HCT116 (cell line): Measurements from ENCODE around the gene PRRG4. TPM values are rescaled to one million over a fixed set of nuclear protein-coding genes. Genes with fewer than 3 reads are reported as not detected.
A peak's percentile ranks its signal among the peaks of the same experiment; 100 is the strongest.

Experiments
- ATAC-seq: fragments of 200-7000 bp; cut with Tn5 transposase; 2 replicates; pipeline ENCODE4 v1.9.1; 2020; ENCODE audit warnings: mild to moderate bottlenecking, moderate library complexity
- BruUV-seq: library from RNA; stranded (reverse); fragments of 400-500 nt; replicated peaks from 2 replicates; lab custom pipeline; 2021; lab: Mats Ljungman, UMichigan
- CTCF ChIA-PET: fragments of 300-600 bp; sonication (Branson Sonifier 250); formaldehyde crosslinking; loops from one replicate; lab custom pipeline; 2021; ENCODE audit warnings: antibody characterized with exemption; lab: Charles Lee
- POLR2A ChIA-PET: fragments of 300-600, 350-600 bp; sonication (Branson Sonifier 250); formaldehyde crosslinking; loops from one replicate; lab custom pipeline; 2021; ENCODE audit warnings: antibody characterized with exemption; lab: Charles Lee
- RAD21 ChIA-PET, 2 experiments: fragments of 300-600 bp; sonication (Branson Sonifier 250); formaldehyde crosslinking; loops; one replicate each; lab custom pipeline; 2023; ENCODE audit warnings: low total read pairs in 2 of 2; ENCODE audit not compliant: uncharacterized antibody in 2 of 2, unreplicated experiment in 2 of 2, low non-redundant PET in 1 of 2; lab: Charles Lee
- DNase-seq: peaks from one replicate; pipeline ENCODE4 v3.0.0-alpha.2; 2010; ENCODE audit warnings: low read depth, low spot score
- H2AFZ ChIP-seq: fragments of 200-600 bp; shearing (Covaris generic), sonication (generic); 2 replicates; pipeline ENCODE4 v1.6.1; 2017; ENCODE audit warnings: low read depth, mixed run types, mixed read lengths, antibody characterized with exemption, low read length; ENCODE audit not compliant: poor library complexity, severe bottlenecking
- H3K27ac ChIP-seq: 2 replicates; pipeline ENCODE4 v1.5.1; 2012; ENCODE audit warnings: low read depth, low read length
- H3K27me3 ChIP-seq: fragments of 200-600 bp; sonication (generic); 2 replicates; pipeline ENCODE4 v1.6.1; 2016; ENCODE audit warnings: mixed run types, low read length, mixed read lengths; ENCODE audit not compliant: insufficient read depth
- H3K36me3 ChIP-seq, 2 experiments: fragments of 200-500 bp in 1 of 2; fragments of 200-600 bp in 1 of 2; sonication (Bioruptor generic) in 1 of 2; sonication (generic) in 1 of 2; 2 replicates each; pipeline versions ENCODE4 v1.5.1 to v1.6.1; 2014 to 2016; ENCODE audit warnings: low read length in 2 of 2, inconsistent platforms in 1 of 2, mixed read lengths in 1 of 2, mixed run types in 1 of 2; ENCODE audit not compliant: insufficient read depth in 2 of 2, control insufficient read depth in 1 of 2
- H3K4me1 ChIP-seq, 2 experiments: fragments of 200-600 bp in 1 of 2; sonication (generic) in 1 of 2; 2 replicates each; pipeline versions ENCODE4 v1.5.1 to v1.6.1; 2012 to 2017; ENCODE audit warnings: low read length in 2 of 2, inconsistent platforms in 1 of 2, mild to moderate bottlenecking in 1 of 2, mixed read lengths in 1 of 2, mixed run types in 1 of 2, moderate library complexity in 1 of 2; ENCODE audit not compliant: insufficient read depth in 2 of 2, control insufficient read depth in 1 of 2
- H3K4me2 ChIP-seq: fragments of 200-600 bp; sonication (generic); 2 replicates; pipeline ENCODE4 v1.6.1; 2017; ENCODE audit warnings: mixed run types, low read length, mixed read lengths
- H3K4me3 ChIP-seq, 2 experiments: fragments of 200-600 bp in 1 of 2; sonication (generic) in 1 of 2; replicated peaks in 1 of 2; 2 replicates each; pipeline ENCODE4 v1.5.1; 2011 to 2016; ENCODE audit warnings: low read length in 2 of 2, control low read depth in 1 of 2, low read depth in 1 of 2, mild to moderate bottlenecking in 1 of 2, mixed read lengths in 1 of 2, mixed run types in 1 of 2
- H3K79me2 ChIP-seq: fragments of 200-600 bp; sonication (generic); 2 replicates; pipeline ENCODE4 v1.6.1; 2017; ENCODE audit warnings: mild to moderate bottlenecking, mixed run types, low read length, moderate library complexity, mixed read lengths; ENCODE audit not compliant: insufficient read depth
- H3K9ac ChIP-seq: fragments of 200-600 bp; sonication (generic); 2 replicates; pipeline ENCODE4 v1.6.1; 2016; ENCODE audit warnings: low read length, mixed read lengths
- H3K9me2 ChIP-seq: fragments of 200-600 bp; sonication (generic), shearing (Covaris generic); 2 replicates; pipeline ENCODE4 v1.6.1; 2017; ENCODE audit warnings: mixed run types, mild to moderate bottlenecking, moderate library complexity; ENCODE audit not compliant: insufficient read depth
- H3K9me3 ChIP-seq, 2 experiments: fragments of 200-500 bp in 1 of 2; fragments of 200-600 bp in 1 of 2; sonication (Bioruptor generic) in 1 of 2; sonication (generic) in 1 of 2; 2 replicates each; pipeline ENCODE4 v1.6.1; 2014 to 2017; ENCODE audit warnings: low read length in 2 of 2, mixed read lengths in 2 of 2, inconsistent platforms in 1 of 2, low read depth in 1 of 2, mild to moderate bottlenecking in 1 of 2, mixed run types in 1 of 2, moderate library complexity in 1 of 2; ENCODE audit not compliant: control insufficient read depth in 1 of 2, insufficient read depth in 1 of 2
- H4K20me1 ChIP-seq: fragments of 200-600 bp; sonication (generic), shearing (Covaris generic); 2 replicates; pipeline ENCODE4 v1.6.1; 2017; ENCODE audit warnings: mixed run types, mild to moderate bottlenecking, moderate library complexity; ENCODE audit not compliant: insufficient read depth
- CTCF ChIP-seq, 3 experiments: fragments of 200-600 bp in 1 of 3; sonication (generic) in 1 of 3; IDR thresholded peaks in 2 of 3; conservative IDR thresholded peaks in 1 of 3; 2 replicates each; pipeline ENCODE4 v1.5.1; 2012 to 2017; ENCODE audit warnings: low read depth in 2 of 3, low read length in 2 of 3, antibody characterized with exemption in 1 of 3, borderline replicate concordance in 1 of 3, control low read depth in 1 of 3, mild to moderate bottlenecking in 1 of 3, mixed read lengths in 1 of 3, mixed run types in 1 of 3, moderate library complexity in 1 of 3; ENCODE audit not compliant: insufficient read depth in 1 of 3
- EGR1 ChIP-seq: IDR thresholded peaks from 2 replicates; pipeline ENCODE4 v1.6.1; 2012; ENCODE audit warnings: low read depth
- EZH2phosphoT487 ChIP-seq: fragments of 200-600 bp; IDR thresholded peaks from 2 replicates; pipeline ENCODE4 v1.6.1; 2018; ENCODE audit warnings: antibody characterized with exemption, borderline replicate concordance
- JUND ChIP-seq: IDR thresholded peaks from 2 replicates; pipeline ENCODE4 v1.6.1; 2012
- MAX ChIP-seq: IDR thresholded peaks from 2 replicates; pipeline ENCODE4 v1.6.1; 2012
- POLR2A ChIP-seq: IDR thresholded peaks from 2 replicates; pipeline ENCODE4 v1.7.0; 2011; ENCODE audit warnings: borderline replicate concordance; ENCODE audit not compliant: insufficient read depth, insufficient read length; ENCODE audit errors: extremely low read depth
- RAD21 ChIP-seq: IDR thresholded peaks from 2 replicates; pipeline ENCODE4 v1.6.1; 2012; ENCODE audit warnings: low read depth, mild to moderate bottlenecking
- REST ChIP-seq: IDR thresholded peaks from 2 replicates; pipeline ENCODE4 v1.6.1; 2012; ENCODE audit warnings: low read depth
- ZFX ChIP-seq: fragments of 450-650 bp; IDR thresholded peaks from 2 replicates; pipeline ENCODE4 v1.6.1; 2017
- intact Hi-C: fragments of 100-400 bp; cut with micrococcal nuclease; formaldehyde crosslinking; loops from 2 replicates; pipeline ENCODE4 v1.10.0; 2022
- total RNA-seq: library from RNA; stranded (reverse); gene quantifications from one replicate; pipeline ENCODE4 v1.2.1, GENCODE V29; 2021; ENCODE audit not compliant: unreplicated experiment

PRRG4 gene
- total RNA-seq, 1 experiment from 2014 or later, result 5.4 TPM

- TF ChIP-seq REST (no peak), EZH2phosphoT487 (no peak)
- TF ChIP-seq, all 23 proteins: peak for 0
Observed at GRCh38 chr11:32893093-32893342, 63.3 kb downstream of the PRRG4 start (continued).

- Histone ChIP-seq H3K4me2 (peak overlapping the region; percentile 85), H3K9me3 (no peaks in the 10 kb centered on the region), H4K20me1 (no peaks in the 10 kb centered on the region; the same call in 1 of the 2 replicates), H3K9me2 (no peaks in the 10 kb centered on the region), H3K36me3 (no peaks in the 10 kb centered on the region), H3K4me1 (peaks cover 0 to 21% of the 10 kb centered on the region in 2 experiments; a peak in 3 of 4 replicates), H3K27me3 (no peaks in the 10 kb centered on the region), H3K79me2 (peaks cover 55% of the 10 kb centered on the region), H3K27ac (peak overlapping the region; percentile 86), H2AFZ (no peak overlapping the region), H3K4me3 (peak overlapping the region; percentile 85 to 91), H3K9ac (peak overlapping the region; percentile 98)
- ChIA-PET CTCF (interaction anchor here (1.3 to 1.8 kb wide), 3 partner anchors 8 to 85 kb away, joined by 4 to 7 read pairs (median 4); no protein-coding TSS in a partner anchor), RAD21 (no interaction called here), POLR2A (no interaction called here)
- intact Hi-C loops, result no loop called here
- peak; percentile 29; the same call in 1 of the 2 replicates for TF ChIP-seq RAD21
- peak; percentile 90 for TF ChIP-seq ZFX
- TF ChIP-seq JUND, result no peak
- peak; percentile 41; the same call in 1 of the 2 replicates for TF ChIP-seq MAX
- no peak for TF ChIP-seq POLR2A
- peak; percentile 18 to 48 (median 46); a peak in 5 of 6 replicates for TF ChIP-seq CTCF (IDR thresholded peaks at IDR 0.05 in 2 of 3, conservative IDR thresholded peaks at IDR 0.05 in 1 of 3; ENCODE audit: borderline replicate concordance in 1 of 3, insufficient read depth in 1 of 3, low read depth in 2 of 3, low read length in 2 of 3)
- TF ChIP-seq EGR1, result peak; percentile 34
- TSS peak; percentile 22 for BruUV-seq
- no peak for DNase-seq
- peak; percentile 48 for ATAC-seq
Observed at GRCh38 chr11:32893343-32894148, 63.8 kb downstream of the PRRG4 start.
